Measurements from ENCODE around the gene ESRRG.

ESRRG gene

DNA sequence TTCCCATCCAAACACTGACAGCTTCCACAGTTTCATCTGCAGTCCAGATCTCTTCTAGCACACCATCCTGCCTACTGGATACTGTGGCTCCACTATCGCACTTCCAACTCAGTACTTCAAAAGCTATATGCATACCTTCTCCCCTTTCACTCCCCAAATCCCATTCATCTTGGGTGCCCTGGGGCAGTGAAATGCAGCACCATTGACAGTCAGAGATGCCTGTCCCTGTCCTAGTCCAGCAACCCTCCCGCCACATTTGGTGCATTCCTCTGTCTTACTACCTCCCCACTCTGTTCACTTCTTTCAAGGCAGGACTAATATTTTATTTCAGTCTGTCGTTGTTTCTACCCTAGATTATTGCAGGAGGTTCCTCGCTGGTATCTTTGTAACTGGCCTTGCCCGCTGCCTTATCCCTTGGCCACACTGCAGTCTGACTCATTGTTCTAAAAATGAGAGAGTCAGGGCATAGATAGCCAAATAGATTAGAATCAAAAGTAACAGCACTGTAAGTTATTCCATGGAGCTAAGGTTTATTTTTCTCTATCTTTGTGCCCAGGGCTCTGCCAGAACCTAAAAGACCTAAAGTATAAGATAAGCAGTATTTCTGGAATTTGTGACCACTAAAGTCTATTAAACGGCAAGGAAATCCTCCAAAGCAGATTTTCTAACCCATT, 96.7 kb downstream of the ESRRG start:
- no peak for DNase-seq

DNA sequence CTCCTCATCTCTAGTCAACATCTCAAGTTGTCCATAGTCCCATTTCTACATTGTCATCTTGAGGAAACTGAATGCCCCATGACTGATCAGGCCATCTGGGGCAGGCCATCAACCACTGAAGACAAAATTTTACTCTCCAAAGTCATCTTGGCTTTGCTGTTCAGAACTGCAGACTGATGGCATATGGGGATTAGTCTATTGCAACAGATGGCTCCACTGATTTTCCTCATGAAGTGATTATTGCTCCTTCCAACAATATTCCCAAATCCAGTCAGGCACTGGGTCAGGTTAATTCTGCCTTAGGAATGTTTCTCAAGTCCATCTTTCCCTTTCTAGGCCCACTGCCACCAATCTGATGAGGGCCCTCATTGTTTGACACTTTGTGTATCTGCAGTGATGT, 101.7 kb downstream of the ESRRG start:
- no peak for DNase-seq

GRCh38 chr1:216617081-216617875, 106.0 kb downstream of the ESRRG start:
- no peak for DNase-seq

DNA sequence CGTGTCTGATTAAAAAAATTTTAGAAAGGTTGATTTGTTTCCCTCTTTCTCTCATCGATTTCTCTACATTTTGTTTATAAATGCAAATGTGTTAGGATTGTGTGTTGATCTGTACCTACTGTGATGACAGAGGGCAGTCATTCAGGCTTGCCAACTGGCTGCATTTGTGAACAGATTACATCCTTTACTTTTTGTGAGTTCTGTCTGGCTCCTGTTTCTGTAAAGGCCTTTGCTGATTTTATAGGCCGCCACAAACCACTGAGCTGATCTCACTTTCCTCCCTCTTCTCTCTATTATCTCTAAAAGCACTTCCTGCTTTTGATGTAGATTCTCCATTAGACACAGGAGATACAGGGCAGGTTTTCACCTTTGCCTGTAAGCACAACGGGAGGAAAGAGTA, 106.8 kb downstream of the ESRRG start:
- DNase-seq = no peak

DNA sequence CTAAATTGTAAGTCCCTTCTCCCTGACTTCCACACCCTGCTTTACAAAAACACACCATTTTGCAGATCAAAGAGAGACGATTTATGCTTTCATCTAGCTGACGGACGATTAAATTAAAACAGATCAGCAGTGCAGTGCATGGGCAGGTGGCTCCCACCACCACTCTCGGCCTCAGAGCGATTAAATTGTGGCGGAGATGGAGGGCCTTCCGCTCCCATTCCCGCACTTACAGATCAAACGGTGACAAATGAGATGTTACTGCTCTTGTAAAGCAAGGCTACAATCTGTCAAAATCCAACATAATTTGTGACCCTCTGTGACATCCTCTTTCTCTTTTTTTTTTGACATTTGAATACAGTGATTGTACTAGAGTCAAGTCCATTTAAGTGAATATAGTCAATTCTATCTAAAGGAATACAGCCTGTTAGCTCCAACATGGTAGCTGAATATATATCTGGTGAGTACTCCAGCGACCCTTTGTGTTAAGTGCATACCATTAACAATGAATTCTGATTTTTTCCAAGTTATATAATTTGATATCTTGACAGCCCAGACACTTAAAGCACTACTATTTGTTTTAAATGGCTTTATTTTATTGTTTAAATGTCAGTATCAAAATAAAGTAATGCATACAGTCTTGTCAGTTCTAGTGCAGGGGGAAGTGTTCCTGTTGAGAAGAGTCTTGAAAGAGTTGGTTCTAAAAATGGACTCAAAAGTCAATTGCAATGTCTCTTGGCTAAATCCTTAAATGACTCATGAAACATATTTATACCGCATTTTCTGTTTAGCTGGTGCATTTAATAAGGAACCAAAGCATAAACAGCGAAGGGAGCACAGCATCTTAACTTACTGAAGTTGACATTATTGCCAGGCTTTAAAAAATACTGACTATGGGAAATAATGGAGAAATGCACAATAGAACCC, 109.0 kb downstream of the ESRRG start:
- DNase-seq = no peak

DNA sequence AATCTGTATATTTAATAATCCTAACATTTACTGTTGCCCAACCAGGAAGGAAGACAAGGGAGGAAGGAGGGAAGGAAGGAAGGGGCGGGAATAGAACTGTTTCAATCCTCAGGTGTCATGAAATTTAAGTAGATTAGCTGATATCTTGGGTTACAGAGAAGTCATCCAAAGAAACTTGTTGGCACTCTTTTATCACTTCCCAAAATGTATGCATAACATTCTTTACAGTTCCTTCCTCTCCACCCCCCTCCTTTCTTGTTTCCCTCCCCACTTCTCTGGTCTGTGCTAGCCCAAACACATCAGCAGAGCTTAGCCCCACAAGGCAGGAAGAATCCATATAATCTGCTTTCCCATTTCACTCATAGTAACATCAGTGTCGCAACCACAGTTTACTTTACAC, 110.9 kb downstream of the ESRRG start:
- DNase-seq = no peak

DNA sequence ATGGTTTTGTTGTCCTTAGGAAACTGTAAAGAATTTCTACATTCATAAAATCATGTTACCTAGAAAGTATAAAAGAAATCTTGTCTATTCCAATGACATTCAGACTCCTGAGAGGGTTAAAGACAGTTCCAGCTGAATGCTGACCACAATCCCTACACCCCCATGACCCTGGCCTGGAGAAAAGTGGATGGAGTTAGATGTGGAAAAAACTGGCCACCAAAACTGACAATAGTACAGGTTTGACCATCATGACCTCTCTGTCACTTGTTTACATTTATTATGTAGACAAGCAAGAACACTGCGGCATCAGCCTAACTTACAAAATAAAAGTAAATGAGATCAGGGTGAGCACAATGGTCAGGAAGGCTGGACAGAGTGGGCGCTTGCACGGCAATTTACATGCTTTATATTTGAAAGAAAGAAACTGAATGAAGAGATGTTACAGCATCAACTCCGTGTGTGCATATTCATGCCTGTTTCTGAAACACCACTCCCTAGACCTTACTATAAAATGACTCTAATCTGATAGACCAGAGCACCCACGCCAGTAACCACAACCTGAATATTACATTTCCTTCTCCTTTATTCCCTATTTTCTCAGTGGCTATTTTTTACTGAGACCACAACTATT, 116.0 kb downstream of the ESRRG start:
- DNase-seq = no peak

DNA sequence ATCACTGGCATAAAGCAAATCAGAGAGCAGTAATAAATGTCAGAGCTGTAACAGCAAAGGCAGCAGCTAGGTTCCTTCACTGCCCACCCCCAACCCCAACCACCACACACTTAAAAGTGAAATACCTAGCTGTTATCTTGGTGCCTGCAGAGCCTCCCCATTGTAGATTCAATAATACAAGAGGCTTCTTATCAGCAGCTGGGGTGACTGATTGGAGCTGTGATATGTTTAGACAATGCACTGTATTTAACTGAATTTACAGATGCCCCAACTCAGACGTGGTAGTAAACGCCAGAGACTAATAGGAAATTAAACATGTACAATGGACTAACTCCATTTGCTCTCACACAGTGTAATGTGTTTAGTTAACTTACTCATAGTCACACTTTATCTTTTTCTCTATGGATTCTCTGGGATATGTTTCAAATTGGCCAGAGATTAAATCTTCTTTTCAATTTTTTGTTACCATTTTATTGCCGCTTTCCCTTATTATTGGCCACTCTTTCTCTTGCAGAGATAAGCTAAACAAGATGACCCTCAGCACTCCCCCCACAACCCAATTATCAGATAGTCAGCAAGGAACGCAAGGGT, 117.1 kb downstream of the ESRRG start:
- DNase-seq = no peak

DNA sequence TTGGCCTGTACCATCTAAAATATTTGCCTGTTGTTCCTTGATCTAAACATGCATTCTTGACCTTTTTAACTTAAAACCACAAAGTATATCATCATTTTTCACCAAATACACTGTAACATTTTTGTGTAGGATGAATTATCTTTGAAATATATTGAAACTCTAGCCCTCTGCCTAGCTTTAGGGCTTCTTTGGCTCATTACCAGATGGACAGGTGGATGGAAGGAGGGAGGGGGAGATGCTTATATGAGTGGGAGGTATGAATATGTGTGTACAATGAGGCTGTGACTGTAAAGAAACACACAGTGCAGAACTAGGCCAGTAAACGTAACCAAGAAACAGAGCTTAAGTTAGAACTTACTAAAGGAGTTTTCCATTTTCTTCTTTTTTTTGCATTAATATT, 118.5 kb downstream of the ESRRG start:
- DNase-seq = no peak

GRCh38 chr1:216600730-216601609, 122.3 kb downstream of the ESRRG start:
- DNase-seq = peak; percentile 53

- DNase-seq = no peak
These were observed 123.4 kb downstream of the ESRRG start for GRCh38 chr1:216599851-216600250.

- no peak for DNase-seq
These were observed 124.8 kb downstream of the ESRRG start for GRCh38 chr1:216598448-216598847.

- DNase-seq = no peak
These were observed 126.9 kb downstream of the ESRRG start for GRCh38 chr1:216596281-216596862.

- no peak for DNase-seq
These were observed 135.5 kb downstream of the ESRRG start for GRCh38 chr1:216587715-216588114.

DNA sequence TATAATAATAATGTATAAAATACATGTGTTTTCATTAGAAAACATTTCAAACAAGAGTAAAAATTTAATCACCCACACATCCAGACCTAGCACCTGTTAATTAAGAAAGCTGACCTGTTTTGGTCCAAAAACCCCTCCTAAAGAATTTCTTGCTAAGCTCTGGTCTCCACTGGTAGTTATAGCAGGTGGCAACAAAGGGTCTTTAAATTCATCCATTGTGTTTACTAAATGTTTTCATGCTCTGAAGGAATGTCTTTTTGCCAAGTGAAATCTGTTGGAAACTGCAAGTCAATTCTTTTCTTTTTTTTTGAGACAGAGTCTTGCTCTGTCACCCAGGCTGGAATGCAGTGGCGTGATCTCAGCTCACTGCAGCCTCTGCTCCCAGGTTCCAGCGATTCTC, 141.1 kb downstream of the ESRRG start:
- DNase-seq = no peak

- DNase-seq = no peak
These were observed 142.6 kb downstream of the ESRRG start for GRCh38 chr1:216580538-216581057.

- no peak for DNase-seq
These were observed 146.8 kb downstream of the ESRRG start for GRCh38 chr1:216576234-216576937.

DNA sequence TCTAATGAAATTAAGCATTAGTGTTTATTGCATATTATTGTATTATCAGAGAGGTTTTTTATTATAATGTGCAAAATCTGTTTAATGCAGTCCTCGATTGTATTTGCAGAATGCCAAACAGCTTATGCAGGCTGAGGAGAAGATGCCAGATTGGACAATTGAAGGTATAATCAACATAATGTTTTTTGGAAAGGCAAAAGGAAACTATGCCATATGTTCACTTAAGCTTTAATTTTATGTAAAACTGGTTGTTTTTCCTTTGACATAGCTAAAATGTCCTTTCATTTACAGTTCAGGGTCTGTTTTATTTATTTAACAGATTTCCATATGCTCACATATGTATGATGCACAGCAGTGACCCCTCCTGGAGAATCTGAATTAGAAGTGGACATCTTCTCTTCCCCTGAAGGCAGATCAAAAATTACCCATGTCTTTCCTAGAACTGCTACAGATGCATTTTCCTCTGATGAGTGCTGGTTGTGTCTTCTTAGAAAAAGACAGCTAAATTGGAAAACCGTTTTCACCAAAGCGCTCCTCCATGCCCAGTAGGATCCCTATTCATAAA, 156.5 kb downstream of the ESRRG start:
- DNase-seq = no peak

DNA sequence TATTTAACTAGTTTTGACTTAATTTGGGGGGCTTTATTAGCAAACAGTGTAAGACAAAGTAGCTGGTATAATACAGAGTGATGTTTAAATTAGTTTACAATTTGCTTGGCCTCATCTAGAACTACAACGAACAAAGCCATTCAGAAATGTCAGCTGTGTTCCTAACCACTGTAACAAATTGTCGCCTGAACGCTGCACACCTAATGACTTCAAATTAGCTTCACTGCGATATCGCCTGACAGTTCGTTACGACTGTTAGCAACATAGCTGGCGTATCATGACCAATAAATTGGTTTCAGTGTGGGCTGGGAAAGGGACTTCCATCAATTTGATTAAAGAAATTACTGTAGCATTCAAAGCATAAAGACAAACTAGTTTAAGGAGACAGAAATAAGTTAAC, 160.1 kb downstream of the ESRRG start:
- no peak for DNase-seq

DNA sequence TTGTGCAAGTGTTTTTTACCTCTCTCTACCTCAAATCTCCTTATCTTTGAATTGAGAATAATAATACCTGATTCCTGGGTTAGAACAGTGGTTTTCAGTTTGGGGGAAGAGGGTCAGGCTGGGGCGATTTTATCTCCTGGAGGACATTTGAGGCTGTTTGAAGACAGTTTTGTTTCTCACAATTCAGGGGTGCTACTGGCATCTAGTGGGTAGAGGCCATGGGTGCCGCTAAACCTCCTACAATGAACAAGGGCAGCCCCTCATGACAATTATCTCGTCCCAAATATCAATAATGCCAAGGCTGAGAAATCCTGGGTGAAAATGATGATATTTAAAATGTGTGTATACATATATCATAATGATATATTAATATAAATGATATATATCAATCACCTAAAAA, 160.8 kb downstream of the ESRRG start:
- DNase-seq = no peak

Data from NCI-H2029 (cell line).